ENCODE data around the gene DGKG.

The DGKG gene

DNA sequence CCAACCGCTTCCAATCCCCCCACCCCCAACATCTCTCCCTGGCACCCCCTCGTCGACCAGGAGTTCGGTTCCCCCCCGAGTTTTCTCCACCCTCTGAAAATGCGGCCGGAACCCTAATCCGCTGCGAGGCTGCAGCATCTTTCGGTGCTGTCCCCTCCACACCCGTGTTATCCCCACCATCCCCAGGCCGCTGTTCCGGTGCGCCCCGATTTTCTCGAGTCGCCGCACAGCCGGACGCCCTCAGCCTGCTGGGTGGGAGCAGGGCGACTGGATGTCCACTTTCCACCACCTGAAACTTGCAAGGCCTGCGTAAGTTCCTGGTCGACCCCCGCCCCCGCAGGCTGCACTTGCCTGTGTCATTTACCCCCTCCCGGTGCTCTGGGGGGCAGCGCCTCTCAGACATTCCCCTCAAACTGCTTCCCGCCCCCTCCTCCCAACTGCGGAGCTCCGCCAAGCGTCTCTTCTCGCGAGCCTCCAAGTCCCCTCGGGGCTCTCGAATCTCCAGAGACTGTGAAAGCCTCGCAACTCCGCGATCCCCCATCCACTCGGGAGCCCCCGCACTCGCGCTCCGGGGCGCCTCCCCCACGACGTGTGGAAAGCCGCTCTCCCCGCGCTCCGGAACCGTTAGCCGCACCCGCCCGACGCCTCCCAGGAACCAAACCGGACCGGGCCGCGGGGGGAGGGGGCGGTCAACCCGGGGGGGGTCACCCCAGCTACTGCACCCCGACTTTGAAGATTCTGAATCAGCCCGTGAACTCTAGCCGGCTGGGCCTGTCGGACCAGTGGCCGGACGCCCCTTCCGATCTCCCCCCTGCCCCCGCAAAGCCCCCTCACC is 253.7 kb downstream of the DGKG start:
- no peaks in the 10 kb centered on the region for H3K9me3 Mint-ChIP-seq
- peak overlapping the region; percentile 6 for H3K27ac Mint-ChIP-seq
- peaks cover 36% of the 10 kb centered on the region for H3K4me1 Mint-ChIP-seq
- H3K36me3 Mint-ChIP-seq: no peaks in the 10 kb centered on the region
- H3K4me3 Mint-ChIP-seq: peak overlapping the region; percentile 92
- peaks cover 66% of the 10 kb centered on the region for H3K27me3 Mint-ChIP-seq

DNA sequence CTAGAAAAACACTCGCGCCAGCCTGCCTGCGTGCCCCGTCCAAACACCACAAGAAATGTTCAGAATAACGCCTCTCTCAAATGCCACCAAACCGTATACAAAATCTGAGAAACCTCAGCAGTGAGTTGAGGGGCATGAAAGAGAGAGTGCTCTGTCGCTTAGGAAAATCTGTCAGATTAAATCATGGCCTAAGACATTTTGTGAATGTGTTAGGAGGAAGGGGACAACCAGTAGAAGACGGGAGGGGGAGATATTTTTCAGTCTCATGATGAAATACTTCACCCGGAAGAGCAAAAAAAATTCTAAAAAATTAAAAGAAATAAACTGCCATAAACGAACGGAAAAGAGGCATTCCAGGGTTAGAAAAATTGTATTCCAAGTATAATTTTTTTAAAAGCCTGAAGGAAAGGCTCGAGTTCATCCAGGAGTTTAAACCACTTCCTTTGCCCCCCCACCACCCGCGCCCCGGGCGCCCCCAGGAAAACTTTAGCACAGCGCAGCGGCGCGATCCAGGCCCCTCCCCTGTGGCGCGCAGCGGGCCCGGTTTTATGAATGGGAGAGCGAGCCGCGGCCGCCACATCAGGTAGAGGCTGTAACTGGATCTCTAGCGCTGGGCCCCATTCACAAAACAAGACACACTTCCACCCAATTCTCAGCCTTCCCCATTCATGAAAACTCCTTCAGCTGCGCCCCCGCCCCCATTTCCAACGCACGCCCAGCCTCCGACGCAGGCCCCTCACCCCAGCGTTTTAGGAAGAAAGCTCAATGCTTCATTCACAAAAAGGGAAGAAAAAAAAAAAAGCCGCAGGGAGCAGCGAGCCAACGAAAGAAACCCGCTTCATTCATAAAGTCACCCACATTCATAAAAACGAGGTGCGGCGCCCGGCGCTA is 254.6 kb downstream of the DGKG start:
- peak overlapping the region; percentile 92 for H3K4me3 Mint-ChIP-seq
- no peaks in the 10 kb centered on the region for H3K36me3 Mint-ChIP-seq
- H3K9me3 Mint-ChIP-seq: no peaks in the 10 kb centered on the region
- peaks cover 69% of the 10 kb centered on the region for H3K27me3 Mint-ChIP-seq
- H3K4me1 Mint-ChIP-seq: peaks cover 36% of the 10 kb centered on the region
- H3K27ac Mint-ChIP-seq: peak overlapping the region; percentile 62

DNA sequence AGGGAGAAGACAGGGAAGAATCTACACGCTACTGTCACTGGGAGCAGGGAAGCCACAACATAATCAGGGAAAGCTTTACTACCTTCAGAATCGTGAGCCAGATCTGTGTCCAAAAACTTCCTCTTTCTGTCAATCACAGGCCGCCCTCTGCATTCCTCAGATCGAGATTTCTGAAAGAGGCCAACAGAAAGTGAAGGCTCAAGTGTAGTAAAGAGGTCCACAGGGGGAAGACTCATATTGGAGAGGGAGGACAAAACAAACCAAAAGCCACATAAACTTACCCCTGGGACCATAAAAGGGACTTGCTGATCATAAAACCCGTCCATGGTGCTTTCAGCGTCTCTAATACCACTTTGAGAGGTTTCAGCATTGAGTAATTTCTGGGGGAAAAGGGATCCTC is 256.5 kb downstream of the DGKG start:
- no peaks in the 10 kb centered on the region for H3K9me3 Mint-ChIP-seq
- H3K4me3 Mint-ChIP-seq: no peak overlapping the region
- H3K27ac Mint-ChIP-seq: no peak overlapping the region
- peaks cover 57% of the 10 kb centered on the region for H3K27me3 Mint-ChIP-seq
- H3K36me3 Mint-ChIP-seq: no peaks in the 10 kb centered on the region
- peaks cover 28% of the 10 kb centered on the region for H3K4me1 Mint-ChIP-seq

DNA sequence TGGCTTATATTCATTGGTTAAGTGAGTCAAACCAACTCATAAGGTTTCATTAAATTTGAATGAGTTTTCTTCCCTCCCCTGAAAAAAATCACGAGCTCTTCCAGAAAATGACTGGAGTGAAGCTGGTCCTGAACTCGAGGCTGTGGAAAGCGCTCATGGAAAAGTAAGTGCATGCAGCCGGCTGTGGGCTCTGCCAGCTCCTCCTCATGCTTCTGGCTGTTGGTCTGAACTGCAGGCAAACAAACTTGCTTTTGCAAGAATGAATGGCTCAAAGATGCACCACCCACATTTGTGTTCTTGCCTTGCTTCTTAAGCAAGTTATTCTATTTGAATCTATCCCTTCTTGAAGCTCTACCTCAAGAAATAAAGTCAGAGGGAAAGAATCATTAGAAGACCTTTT is 259.3 kb downstream of the DGKG start:
- Mint-ChIP-seq H3K9me3 (no peaks in the 10 kb centered on the region), H3K4me1 (peaks cover 10% of the 10 kb centered on the region), H3K4me3 (no peak overlapping the region), H3K36me3 (no peaks in the 10 kb centered on the region), H3K27me3 (peaks cover 56% of the 10 kb centered on the region), H3K27ac (no peak overlapping the region)

DNA sequence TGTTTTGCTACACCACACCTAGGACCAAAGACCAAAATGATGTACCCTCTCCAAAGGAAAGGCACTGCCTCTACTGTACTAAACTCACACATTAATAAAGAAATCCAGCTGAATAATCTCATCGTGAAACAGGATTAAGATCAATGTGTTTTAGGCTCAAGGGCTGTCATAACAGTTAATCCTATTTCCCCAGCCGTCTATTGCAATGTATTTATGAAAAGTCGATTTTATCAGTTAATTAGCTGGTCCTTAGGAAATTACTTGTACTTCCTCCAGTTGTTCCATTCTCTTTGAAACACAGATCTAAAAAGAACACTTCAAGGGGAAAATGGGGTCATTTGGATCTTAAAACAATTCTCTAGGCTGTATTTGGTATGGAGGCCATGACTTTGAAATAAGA is 261.6 kb downstream of the DGKG start:
- H3K27me3 Mint-ChIP-seq: peaks cover 55% of the 10 kb centered on the region
- H3K4me3 Mint-ChIP-seq: no peak overlapping the region
- H3K9me3 Mint-ChIP-seq: no peaks in the 10 kb centered on the region
- H3K36me3 Mint-ChIP-seq: no peaks in the 10 kb centered on the region
- H3K4me1 Mint-ChIP-seq: no peaks in the 10 kb centered on the region
- H3K27ac Mint-ChIP-seq: no peak overlapping the region

DNA sequence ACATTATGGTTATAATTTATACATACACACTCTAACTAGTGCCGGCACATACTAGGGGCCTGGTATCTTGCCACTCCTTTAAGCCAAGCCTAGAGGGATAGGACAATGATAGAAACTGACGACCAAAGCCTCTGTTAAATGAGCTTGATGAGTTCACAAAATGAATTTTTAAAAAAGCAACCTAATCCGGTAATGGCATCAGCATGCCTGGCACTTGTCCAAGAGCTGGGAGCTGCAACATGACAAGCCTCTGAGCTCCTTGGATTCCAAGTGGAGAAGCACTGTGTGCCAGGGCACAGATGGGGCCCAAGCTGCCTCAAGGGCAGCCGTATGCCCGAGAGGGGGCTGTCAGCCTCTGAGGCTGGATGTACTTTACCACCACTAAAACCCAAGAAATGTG is 262.9 kb downstream of the DGKG start:
- no peaks in the 10 kb centered on the region for H3K9me3 Mint-ChIP-seq
- H3K4me1 Mint-ChIP-seq: no peaks in the 10 kb centered on the region
- H3K4me3 Mint-ChIP-seq: no peak overlapping the region
- H3K36me3 Mint-ChIP-seq: no peaks in the 10 kb centered on the region
- no peak overlapping the region for H3K27ac Mint-ChIP-seq
- H3K27me3 Mint-ChIP-seq: peaks cover 52% of the 10 kb centered on the region

DNA sequence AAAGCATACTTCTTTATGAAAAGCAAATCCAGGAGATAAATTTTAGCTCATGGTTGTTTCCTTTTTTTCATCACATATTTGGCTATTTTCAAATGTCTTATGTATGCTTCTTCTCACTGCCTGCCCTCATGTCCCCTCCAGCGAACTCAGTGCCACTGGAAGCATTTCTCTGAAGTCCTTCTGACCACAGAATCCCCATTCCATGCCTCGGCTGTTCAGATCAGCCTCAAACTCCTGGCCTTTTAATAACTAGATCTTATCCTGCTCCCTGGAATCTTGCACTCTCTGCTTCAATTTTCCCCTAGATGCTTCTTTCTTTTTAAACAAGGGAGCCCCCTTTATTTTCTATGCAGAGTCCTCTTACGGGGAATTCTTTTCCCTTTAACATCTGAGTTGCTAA is 263.3 kb downstream of the DGKG start:
- H3K9me3 Mint-ChIP-seq: no peaks in the 10 kb centered on the region

DNA sequence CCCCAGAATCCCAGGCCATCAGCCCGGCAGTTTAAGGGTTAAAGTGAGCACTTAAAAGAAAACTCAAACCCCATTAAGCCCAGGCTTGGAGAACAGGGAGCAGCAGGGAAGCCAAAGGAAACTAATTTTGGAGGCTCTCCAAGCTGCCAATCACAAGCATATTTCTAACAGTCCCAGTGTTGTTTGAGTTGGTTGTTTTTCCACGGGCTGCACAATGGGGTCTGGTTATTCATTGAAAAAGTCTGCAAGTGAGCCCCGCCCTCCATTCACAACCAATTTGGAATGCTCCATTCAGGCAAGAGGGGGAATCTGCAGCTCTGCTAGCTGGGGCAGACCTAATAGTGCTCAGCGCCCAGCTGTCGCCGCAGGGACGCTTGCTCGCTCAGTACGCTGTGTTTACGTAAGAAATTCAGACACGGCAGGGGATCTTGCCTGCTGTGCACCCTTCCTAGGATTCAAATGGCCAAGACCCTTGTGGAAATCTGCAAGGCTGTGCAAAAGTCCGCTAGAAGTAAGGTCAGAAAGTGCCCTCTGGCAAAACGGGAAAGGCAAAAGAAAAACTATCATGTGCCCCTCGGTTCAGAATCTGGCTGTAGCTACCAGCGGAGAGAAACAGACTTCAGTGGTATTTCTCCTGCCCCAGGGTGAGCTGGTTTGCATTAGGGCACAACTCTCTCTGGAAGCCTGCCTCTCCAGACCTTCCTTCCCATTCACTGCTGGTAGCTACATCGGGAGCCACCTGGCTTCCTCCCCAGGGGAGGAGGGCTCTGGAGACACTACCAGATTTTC is 264.2 kb downstream of the DGKG start:
- no peaks in the 10 kb centered on the region for H3K36me3 Mint-ChIP-seq
- H3K4me3 Mint-ChIP-seq: no peak overlapping the region
- H3K27me3 Mint-ChIP-seq: peaks cover 45% of the 10 kb centered on the region
- H3K9me3 Mint-ChIP-seq: no peaks in the 10 kb centered on the region
- H3K4me1 Mint-ChIP-seq: no peaks in the 10 kb centered on the region
- H3K27ac Mint-ChIP-seq: no peak overlapping the region

More for the DNA sequence above, 263.3 kb downstream of the DGKG start:
- H3K27ac Mint-ChIP-seq: no peak overlapping the region
- no peak overlapping the region for H3K4me3 Mint-ChIP-seq
- H3K36me3 Mint-ChIP-seq: no peaks in the 10 kb centered on the region
- H3K27me3 Mint-ChIP-seq: peaks cover 48% of the 10 kb centered on the region
- H3K4me1 Mint-ChIP-seq: no peaks in the 10 kb centered on the region

DNA sequence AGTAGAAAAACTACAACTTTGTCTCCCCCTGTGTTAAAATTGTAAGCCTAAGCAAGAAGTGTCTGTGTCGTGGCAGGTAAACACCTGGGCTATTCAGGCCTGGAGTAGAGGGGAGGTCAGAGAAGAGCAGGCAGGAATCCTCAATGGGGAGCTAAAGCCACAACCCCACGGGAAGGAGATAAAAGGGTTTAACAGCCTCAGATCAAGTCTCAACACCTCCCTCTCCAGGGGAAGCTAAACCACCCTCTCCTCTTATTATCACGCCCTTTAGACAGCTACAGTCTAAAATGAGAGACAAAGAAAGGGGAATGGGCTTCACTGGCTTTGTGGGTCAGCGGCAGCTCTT is 264.7 kb downstream of the DGKG start:
- Mint-ChIP-seq H3K9me3 (no peaks in the 10 kb centered on the region), H3K4me3 (no peak overlapping the region), H3K27me3 (peaks cover 41% of the 10 kb centered on the region), H3K36me3 (no peaks in the 10 kb centered on the region), H3K4me1 (no peaks in the 10 kb centered on the region), H3K27ac (no peak overlapping the region)

Measured in activated naive CD4-positive, alpha-beta T cell treated with anti-CD3 and anti-CD28 coated beads, Interleukin-2, amount 50 U/mL, for 24 hours (primary cell).